OCI-LY3 (cell line): ENCODE measurements around the gene MAGI1.

Experiments used
- CTCF ChIP-seq: fragments of 200-600, 300-600 bp; sonication (generic); IDR thresholded peaks from 2 replicates; pipeline ENCODE4 v1.5.1; 2014; ENCODE audit warnings: antibody characterized with exemption, low read length, low read depth
- EZH2phosphoT487 ChIP-seq: fragments of 200-600 bp; shearing (Covaris generic); IDR thresholded peaks from 2 replicates; pipeline ENCODE4 v1.6.1; 2018; ENCODE audit warnings: antibody characterized with exemption, mixed run types, low read depth

GRCh38 chr3:65361448-65361847 is 677.3 kb downstream of the MAGI1 start:
- TF ChIP-seq CTCF (no peak), EZH2phosphoT487 (no peak)
